Endodermal cell (in vitro differentiated cells): ENCODE measurements around the gene ASTN1. TPM values are rescaled to one million over a fixed set of nuclear protein-coding genes. Genes with fewer than 3 reads are reported as not detected.

Experiments
- DNase-seq: peaks from one replicate; pipeline ENCODE4 v3.0.0-alpha.2; 2017
- H3K27ac ChIP-seq: 2 replicates; pipeline ENCODE4 v1.5.1; 2013; ENCODE audit warnings: mild to moderate bottlenecking, low read depth, low read length, moderate library complexity
- H3K27me3 ChIP-seq: 2 replicates; pipeline ENCODE4 v1.6.1; 2013; ENCODE audit warnings: mild to moderate bottlenecking, low read length, moderate library complexity; ENCODE audit not compliant: insufficient read depth, control insufficient read depth, poor library complexity, severe bottlenecking
- H3K36me3 ChIP-seq: 2 replicates; pipeline ENCODE4 v1.7.0; 2013; ENCODE audit warnings: mild to moderate bottlenecking, low read length, moderate library complexity; ENCODE audit not compliant: control insufficient read depth, insufficient read depth
- H3K4me1 ChIP-seq: one replicate; pipeline ENCODE4 v1.7.0; 2013; ENCODE audit warnings: low read length; ENCODE audit not compliant: control insufficient read depth, insufficient read depth
- H3K4me3 ChIP-seq: 2 replicates; pipeline ENCODE4 v1.5.1; 2013; ENCODE audit warnings: mild to moderate bottlenecking, low read length, moderate library complexity
- H3K9ac ChIP-seq: 2 replicates; pipeline ENCODE4 v1.6.1; 2013; ENCODE audit warnings: mild to moderate bottlenecking, low read length, moderate library complexity; ENCODE audit not compliant: poor library complexity, severe bottlenecking; ENCODE audit errors: extremely low read depth
- H3K9me3 ChIP-seq: 2 replicates; pipeline ENCODE4 v1.6.1; 2013; ENCODE audit warnings: mild to moderate bottlenecking, low read length, moderate library complexity; ENCODE audit not compliant: control insufficient read depth
- H3K27ac Mint-ChIP-seq: 2 replicates; pipeline ENCODE4 v1.8.0; 2020; ENCODE audit warnings: mixed read lengths
- H3K27me3 Mint-ChIP-seq: 2 replicates; pipeline ENCODE4 v1.8.0; 2021; ENCODE audit warnings: mild to moderate bottlenecking, mixed read lengths; ENCODE audit not compliant: insufficient read depth
- H3K36me3 Mint-ChIP-seq: 2 replicates; pipeline ENCODE4 v1.8.0; 2020; ENCODE audit warnings: low read depth, mixed read lengths
- H3K4me1 Mint-ChIP-seq: 2 replicates; pipeline ENCODE4 v1.8.0; 2020; ENCODE audit warnings: mixed read lengths
- H3K4me3 Mint-ChIP-seq: 2 replicates; pipeline ENCODE4 v1.8.0; 2020; ENCODE audit warnings: mild to moderate bottlenecking, moderate library complexity, mixed read lengths
- H3K9me3 Mint-ChIP-seq: 2 replicates; pipeline ENCODE4 v1.8.0; 2020; ENCODE audit warnings: mild to moderate bottlenecking, mixed read lengths
- CTCF ChIP-seq: fragments of 200-600 bp; sonication (generic); conservative IDR thresholded peaks from 2 replicates; pipeline ENCODE4 v1.5.0; 2021; ENCODE audit warnings: antibody characterized with exemption, mild to moderate bottlenecking
- WGBS, 2 experiments: methylation state at CpG; one replicate each; pipeline versions ENCODE4 v1.1.5 to v1.1.7; 2013; ENCODE audit warnings: missing lambda C conversion rate in 2 of 2, mixed read lengths in 1 of 2; ENCODE audit not compliant: insufficient coverage in 1 of 2, insufficient read length in 1 of 2; 5-methylcytosine and 5-hydroxymethylcytosine counted together
- total RNA-seq, 2 donors: library from RNA; stranded (reverse); fragmentation: NEBNext Ultra II Directional in 1 of 2; extraction: Animal tissue kit (Norgen Biotek cat#: 25700) in 1 of 2; gene quantifications; 2 replicates in 1 of 2; 3 replicates in 1 of 2; pipeline ENCODE4 v1.2.1, GENCODE V29; 2021

ASTN1 gene
- total RNA-seq, 2 donors from 2014 or later, result 0.31 to 0.70 TPM

DNA sequence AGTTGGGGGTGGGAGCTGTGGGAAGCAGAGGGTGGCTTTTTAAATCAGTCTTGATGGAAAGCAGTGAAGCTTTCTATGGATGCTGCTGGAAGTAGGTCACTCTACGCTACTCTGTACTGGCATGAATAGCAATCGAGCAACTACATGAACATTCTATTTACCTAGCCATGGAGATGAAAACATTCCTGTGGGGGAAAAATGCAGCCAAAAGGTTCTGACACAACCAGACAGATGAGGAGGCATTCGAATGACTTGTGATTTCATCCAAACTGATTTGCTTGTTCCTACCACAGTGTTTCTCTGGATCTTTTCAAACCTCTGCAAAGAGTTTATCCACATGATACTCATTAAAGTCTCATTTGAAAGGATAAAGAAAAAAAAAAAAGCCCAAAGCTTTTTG, 95.0 kb downstream of the ASTN1 start:
- Mint-ChIP-seq H3K4me1 (peaks cover 53% of the 10 kb centered on the region), H3K9me3 (no peaks in the 10 kb centered on the region), H3K36me3 (no peaks in the 10 kb centered on the region), H3K27ac (no peak overlapping the region), H3K27me3 (peaks cover 50% of the 10 kb centered on the region), H3K4me3 (no peak overlapping the region)
- 82 to 90% methylated on average over 1 to 3 of the region's 3 CpGs for WGBS, 2 experiments
- no peak overlapping the region for H3K4me3 ChIP-seq
- H3K9me3 ChIP-seq, result no peaks in the 10 kb centered on the region
- H3K9ac ChIP-seq, result no peak overlapping the region
- DNase-seq, result no peak
- peaks cover 68% of the 10 kb centered on the region for H3K27me3 ChIP-seq
- H3K36me3 ChIP-seq, result no peaks in the 10 kb centered on the region
- peaks cover 20% of the 10 kb centered on the region for H3K4me1 ChIP-seq
- no peak overlapping the region for H3K27ac ChIP-seq
- no peak for TF ChIP-seq CTCF

DNA sequence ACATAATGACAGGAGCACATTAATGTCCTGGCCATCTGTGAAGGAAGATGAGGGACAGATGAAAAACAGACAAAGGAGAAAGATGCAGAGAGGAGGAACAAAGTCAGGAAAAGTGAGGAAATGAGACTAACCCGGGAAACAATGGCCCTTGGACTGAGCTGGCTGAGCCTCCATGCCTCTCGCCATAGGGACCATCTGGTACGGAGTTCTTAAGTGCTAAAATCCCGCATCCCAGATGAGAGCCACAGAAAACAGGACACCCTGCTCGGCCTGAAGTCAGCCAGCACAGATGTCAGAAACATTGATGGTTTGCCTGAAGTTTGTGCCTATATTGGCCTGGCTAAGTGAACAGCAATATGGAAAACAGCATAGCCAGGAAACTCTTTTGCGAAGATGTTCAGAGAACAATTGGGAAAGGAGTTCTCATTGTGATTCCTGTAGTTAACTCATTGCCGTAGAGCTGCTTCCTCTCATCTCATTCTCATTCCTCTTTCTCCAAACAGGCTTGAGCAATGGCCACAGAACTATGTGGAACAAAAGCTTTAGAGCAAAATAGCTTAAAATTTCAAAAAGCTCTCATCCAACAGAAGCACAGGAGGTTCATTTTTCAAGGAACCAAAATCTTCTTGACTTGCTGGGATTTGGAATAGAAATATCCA, 96.6 kb downstream of the ASTN1 start:
- WGBS, 2 experiments, result 75 to 85% methylated on average over 5 to 7 of the region's 7 CpGs
- H3K27ac Mint-ChIP-seq, result no peak overlapping the region

DNA sequence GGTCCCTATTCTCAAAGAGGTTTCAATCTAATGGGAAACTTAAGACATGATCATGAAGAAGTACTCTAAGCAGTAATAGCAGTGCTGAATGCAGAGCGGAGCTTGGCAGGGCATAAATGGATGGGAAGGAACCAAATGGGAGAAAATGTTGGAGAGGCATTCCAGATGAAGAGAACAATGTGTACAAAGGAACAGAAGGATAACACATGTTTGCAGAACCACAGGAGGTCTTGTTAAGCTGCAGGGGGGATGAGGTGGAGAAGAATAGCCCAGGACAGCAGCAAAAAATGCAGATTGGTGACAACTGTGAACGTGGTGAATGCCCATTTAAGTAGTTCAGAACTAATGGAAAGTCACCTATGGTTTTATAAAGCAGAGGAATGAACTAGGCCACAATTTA, 99.1 kb downstream of the ASTN1 start:
- WGBS, 2 experiments, result 39 to 46% methylated on average over 2 of the region's 2 CpGs
- peaks cover 48% of the 10 kb centered on the region for H3K4me1 Mint-ChIP-seq
- no peaks in the 10 kb centered on the region for H3K9me3 Mint-ChIP-seq
- H3K27me3 ChIP-seq, result peaks cover 71% of the 10 kb centered on the region
- H3K9ac ChIP-seq, result no peak overlapping the region
- TF ChIP-seq CTCF, result no peak
- no peak overlapping the region for H3K27ac ChIP-seq
- no peak overlapping the region for H3K4me3 Mint-ChIP-seq
- H3K4me1 ChIP-seq, result peaks cover 20% of the 10 kb centered on the region
- H3K36me3 Mint-ChIP-seq, result no peaks in the 10 kb centered on the region
- no peak overlapping the region for H3K27ac Mint-ChIP-seq
- H3K36me3 ChIP-seq, result no peaks in the 10 kb centered on the region
- H3K27me3 Mint-ChIP-seq, result peaks cover 59% of the 10 kb centered on the region
- peak; percentile 79 for DNase-seq
- H3K9me3 ChIP-seq, result no peaks in the 10 kb centered on the region
- H3K4me3 ChIP-seq, result peak overlapping the region; percentile 21

More for the DNA sequence above, 96.6 kb downstream of the ASTN1 start:
- H3K36me3 ChIP-seq, result no peaks in the 10 kb centered on the region
- DNase-seq, result no peak
- H3K4me1 ChIP-seq, result peaks cover 20% of the 10 kb centered on the region
- H3K9ac ChIP-seq, result no peak overlapping the region
- H3K4me1 Mint-ChIP-seq, result peaks cover 54% of the 10 kb centered on the region
- peaks cover 52% of the 10 kb centered on the region for H3K27me3 Mint-ChIP-seq
- H3K9me3 Mint-ChIP-seq, result no peaks in the 10 kb centered on the region
- no peak overlapping the region for H3K4me3 ChIP-seq
- H3K9me3 ChIP-seq, result no peaks in the 10 kb centered on the region
- no peaks in the 10 kb centered on the region for H3K36me3 Mint-ChIP-seq
- peaks cover 68% of the 10 kb centered on the region for H3K27me3 ChIP-seq
- H3K27ac ChIP-seq, result no peak overlapping the region
- no peak overlapping the region for H3K4me3 Mint-ChIP-seq
- no peak for TF ChIP-seq CTCF
